ENCODE measurements around the gene ZSCAN5C.
"Not testable (repeated sequence)": the region's sequence is repeated elsewhere in the genome, so short reads cannot be mapped to it uniquely, and the experiment has no call there.

Gene ZSCAN5C

GRCh38 chr19:56193981-56194640 is 8.0 kb upstream of the ZSCAN5C start:
- no peak for DNase-seq

GRCh38 chr19:56197646-56198045 is 4.4 kb upstream of the ZSCAN5C start, which contains the start of gene ZSCAN5B:
TSS of gene ZSCAN5B (minus strand) at chr19:56197783. CDS start at chr19:56193052, 4,731 bp downstream.
- not testable (repeated sequence) for DNase-seq

DNA sequence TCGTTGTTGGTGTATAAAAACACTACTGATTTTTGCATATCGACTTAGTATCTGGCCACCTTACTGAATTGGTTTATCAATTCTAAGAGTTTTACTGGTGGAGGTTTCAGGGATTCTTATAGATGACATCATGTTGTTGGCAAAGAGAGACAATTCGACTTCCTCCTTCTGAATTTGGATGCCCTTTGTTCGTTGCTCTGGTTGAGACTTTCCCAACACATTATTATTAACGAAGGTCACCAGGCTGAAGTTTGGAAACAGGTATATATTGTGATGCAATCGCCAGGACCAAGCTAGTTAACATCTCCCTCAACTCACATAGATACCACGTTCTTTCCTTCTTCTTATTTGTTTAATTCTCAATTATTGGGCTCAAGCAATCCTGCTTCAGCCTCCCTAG is 2.4 kb upstream of the ZSCAN5C start:
- no peak for DNase-seq

- not testable (repeated sequence) for DNase-seq
Measured at GRCh38 chr19:56207581-56207980, 5.5 kb downstream of the ZSCAN5C start.

GRCh38 chr19:56209091-56209490 is 7.0 kb downstream of the ZSCAN5C start:
- DNase-seq = no peak

DNA sequence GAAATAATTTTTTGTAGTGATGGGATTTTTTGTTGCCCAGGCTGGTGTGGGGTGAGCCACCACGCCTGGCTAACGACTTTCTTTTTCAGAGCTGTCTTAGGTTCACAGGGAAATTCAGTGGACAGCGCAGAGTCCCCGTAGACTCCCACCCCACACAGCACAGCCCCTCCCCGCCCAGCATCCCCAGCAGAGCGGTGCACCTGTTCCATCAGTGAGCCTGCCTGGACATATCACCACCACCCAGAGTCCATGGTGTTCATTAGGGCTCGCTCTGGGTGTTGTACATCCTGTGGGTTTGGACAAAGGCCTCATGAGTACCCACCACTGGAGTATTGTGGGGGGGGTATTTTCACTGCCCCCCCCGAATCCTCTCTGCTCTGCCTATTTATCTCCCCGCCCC is 8.0 kb downstream of the ZSCAN5C start:
- not testable (repeated sequence) for DNase-seq

- DNase-seq = no peak
Measured at GRCh38 chr19:56211718-56212117, 9.6 kb downstream of the ZSCAN5C start.

DNA sequence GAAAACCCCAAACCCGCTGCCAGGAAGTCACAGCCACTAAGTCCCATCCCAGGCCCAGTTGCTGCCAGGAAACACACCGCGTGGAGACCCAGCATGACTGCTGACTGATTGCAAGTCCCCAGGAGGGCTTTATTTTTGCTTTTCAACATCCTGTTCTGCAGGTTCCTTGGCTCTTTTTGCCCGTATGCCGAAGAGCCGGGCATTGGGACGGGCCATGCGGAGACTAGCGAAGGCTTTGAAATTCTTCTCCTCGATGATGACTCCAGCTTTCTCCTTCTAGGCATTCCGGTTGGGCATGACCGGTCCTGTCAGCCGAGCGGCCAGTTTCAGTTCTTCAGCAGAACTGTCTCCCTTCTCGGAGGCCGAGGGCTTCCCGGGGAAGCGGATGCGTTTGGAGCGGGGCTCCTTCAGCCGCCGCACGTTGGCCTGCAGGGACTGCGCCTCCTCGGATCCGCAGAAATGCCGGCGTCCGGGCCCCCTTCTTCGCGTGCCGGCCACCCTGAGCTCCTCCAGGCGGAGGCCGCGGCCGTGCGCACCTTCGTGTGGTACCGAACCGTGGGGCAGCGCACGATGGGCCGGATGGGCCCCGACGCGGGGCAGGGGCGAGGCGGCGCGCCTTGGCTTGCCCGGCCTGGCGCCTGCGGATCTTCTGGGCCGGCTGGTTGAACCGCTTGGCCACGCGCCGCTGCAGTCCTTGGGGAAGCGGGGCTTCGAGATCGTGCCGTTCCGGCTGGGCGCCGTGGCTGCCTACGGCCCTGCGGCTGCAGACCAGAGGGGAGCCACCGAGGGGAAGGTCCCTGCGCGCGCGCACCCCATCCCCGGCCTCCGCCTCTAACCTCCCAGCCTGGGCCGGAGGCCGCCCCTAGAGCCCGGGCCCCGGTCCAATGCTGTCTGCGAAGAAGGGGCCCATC is 15.2 kb downstream of the ZSCAN5C start:
- DNase-seq = no peak

DNA sequence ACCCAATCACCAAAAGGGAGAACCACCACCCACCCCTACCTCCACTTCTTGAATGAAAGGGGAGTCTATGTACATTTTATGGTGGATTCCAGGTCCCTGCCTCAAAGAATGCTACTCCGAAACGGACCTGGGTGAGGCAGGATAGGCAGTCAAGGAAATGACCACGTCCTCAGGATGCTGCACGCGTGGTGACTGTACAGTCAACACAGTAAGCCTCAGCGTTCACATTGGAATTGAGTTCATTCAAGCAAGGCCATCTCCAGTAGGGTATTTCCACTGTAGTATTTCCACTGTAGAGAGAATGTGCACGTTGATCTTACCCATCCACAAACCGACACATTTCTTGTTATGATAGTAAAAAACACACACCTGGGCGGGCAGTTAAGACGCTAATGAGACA is 16.9 kb downstream of the ZSCAN5C start:
- no peak for DNase-seq

GRCh38 chr19:56221442-56221841 is 19.4 kb downstream of the ZSCAN5C start:
- not testable (repeated sequence) for DNase-seq

DNA sequence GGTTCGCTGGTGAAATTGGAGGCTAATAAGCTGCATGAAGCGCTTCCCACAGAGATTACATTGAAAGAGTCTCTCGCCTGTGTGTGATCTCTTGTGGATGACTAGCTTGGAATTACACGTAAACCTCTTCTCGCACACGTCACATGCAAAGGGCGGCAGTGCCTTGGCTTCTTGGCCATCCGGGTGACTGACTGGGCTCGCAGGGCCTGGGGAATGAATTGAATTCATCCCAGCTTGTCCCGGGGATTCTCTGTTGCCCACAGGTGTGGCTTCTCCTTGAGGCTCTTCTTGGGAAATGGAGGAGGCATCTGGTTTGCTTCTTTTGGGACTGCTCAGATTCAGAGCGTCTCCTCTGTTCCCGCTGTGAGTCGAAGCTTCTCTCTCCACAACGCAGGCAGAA is 19.8 kb downstream of the ZSCAN5C start:
- no peak for DNase-seq

DNA sequence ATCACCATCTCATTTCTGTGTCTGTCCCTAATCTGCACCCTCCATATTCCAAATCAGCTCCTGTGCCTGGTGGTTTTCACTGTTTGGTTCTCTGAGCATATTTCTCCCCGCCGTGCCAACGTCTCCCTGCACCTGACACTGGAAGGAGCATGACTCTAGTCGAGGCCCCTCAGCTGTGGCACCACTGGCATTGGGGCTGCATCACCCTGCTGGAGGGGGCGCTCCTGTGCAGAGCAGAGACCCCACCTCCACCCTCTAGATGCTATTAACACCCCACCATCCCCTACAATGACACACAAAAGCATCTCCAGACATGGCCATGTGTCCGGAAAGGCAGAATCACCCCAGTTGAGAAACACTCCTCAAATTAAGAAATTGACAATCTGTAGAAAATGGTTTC is 20.8 kb downstream of the ZSCAN5C start:
- DNase-seq = no peak

DNA sequence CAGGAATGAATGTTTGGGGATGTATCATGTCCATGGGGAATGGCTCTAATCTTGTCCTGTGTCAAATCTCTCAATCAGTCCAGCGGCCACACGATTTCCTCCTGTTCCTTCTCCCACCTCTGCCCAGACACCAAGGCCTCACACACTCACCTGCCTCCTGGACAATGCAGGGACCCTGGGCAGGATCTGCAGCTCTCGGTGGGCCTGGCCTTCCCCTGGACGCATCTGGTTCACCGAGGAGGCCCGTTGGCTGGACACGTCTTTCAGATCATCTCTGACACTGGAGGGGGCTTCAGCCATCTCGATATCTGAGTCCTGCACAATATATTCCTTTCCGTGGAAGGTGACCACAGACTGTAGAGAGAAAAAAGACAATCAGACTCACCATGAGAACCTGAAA is 21.4 kb downstream of the ZSCAN5C start:
- DNase-seq = no peak

GRCh38 chr19:56245121-56245740 is 43.2 kb downstream of the ZSCAN5C start:
- DNase-seq = no peak

DNA sequence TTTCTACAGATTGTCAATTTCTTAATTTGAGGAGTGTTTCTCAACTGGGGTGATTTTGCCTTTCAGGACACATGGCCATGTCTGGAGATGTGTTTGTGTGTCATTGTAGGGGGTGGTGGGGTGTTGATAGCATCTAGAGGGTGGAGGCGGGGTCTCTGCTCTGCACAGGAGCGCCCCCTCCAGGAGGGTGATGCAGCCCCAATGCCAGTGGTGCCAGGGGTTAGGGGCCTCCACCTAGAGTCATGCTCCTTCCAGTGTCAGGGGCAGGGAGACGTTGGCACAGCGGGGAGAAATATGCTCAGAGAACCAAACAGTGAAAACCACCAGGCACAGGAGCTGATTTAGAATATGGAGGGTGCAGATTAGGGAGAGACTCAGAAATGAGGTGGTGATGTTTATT is 43.7 kb downstream of the ZSCAN5C start:
- DNase-seq = not testable (repeated sequence)

DNA sequence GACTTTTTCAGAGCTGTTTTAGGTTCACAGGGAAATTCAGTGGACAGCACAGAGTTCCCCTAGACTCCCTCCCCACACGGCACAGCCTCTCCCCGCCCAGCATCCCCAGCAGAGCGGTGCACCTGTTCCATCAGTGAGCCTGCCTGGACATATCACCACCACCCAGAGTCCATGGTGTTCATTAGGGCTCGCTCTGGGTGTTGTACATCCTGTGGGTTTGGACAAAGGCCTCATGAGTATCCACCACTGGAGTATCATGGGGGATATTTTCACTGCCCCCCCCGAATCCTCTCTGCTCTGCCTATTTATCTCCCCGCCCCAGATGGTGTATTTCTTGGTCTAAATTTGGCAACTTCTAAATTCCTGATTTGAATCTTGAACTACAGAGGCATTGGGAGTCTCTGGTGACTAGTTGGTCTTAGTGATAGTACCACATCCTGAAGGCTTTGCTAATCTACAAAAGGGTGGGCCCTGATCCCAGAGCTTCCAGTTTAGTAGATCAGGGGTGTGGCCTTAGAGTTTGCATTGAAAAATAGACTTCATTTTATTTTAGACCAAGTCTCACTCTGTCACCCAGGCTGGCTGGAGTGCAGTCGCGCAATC is 46.8 kb downstream of the ZSCAN5C start:
- DNase-seq = not testable (repeated sequence)

DNA sequence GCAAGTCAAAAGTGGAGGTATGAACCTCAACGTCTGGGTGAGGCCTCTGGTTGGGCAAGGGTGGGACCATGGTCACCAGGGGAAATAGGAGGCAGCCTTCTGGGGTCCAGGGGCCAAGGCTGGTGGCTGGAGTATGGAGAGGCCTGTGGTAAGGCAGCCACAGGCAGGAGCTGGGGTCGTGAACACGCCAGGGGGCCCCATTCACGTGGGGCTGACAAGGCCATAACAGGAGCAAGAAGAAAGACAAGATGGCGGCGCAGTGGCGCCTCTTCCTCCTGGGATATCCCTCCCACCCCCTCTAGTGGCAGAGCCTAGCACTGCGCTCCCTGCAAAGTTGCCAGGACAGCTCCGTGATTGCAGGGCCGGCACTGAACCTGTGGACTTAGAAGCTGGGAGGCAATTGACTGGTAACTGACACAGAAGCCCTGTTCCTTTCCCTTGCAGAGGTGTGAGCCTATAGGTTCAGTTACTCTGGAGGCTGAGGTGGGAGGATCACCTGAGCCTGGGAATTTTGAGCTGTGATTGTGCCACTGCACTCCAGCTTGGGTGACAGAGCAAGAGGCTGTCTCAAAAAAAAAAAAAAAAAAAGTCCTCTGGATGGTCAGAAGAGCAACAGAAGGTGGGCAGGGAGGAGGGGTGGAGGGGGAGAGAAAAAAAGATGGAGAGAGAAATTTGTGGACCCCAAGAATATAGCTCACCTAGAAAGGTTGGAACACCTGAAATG is 50.8 kb downstream of the ZSCAN5C start:
- peak; percentile 66 to 89 for DNase-seq

- DNase-seq = peak; percentile 38 to 82
Measured at GRCh38 chr19:56253737-56254136, 51.7 kb downstream of the ZSCAN5C start.

GRCh38 chr19:56258272-56258671 is 56.2 kb downstream of the ZSCAN5C start:
- no peak for DNase-seq
